Panc1 (cell line): Measurements from ENCODE around the gene KRTAP12-3.

Source experiments
- CTCF ChIP-seq: fragments of 450-650 bp; IDR thresholded peaks from 2 replicates; pipeline ENCODE4 v1.5.1; 2017; ENCODE audit warnings: mild to moderate bottlenecking
- POLR2AphosphoS5 ChIP-seq: IDR thresholded peaks from 2 replicates; pipeline ENCODE4 v1.6.1; 2012; ENCODE audit warnings: mild to moderate bottlenecking, low read depth, low read length, moderate library complexity
- REST ChIP-seq, 2 experiments: IDR thresholded peaks; 2 replicates each; pipeline ENCODE4 v1.6.1; 2011 to 2012; ENCODE audit warnings: low read depth in 2 of 2, control low read depth in 1 of 2, low read length in 1 of 2, mild to moderate bottlenecking in 1 of 2, moderate library complexity in 1 of 2; ENCODE audit not compliant: insufficient read depth in 1 of 2
- SIN3A ChIP-seq: IDR thresholded peaks from 2 replicates; pipeline ENCODE4 v1.6.1; 2012; ENCODE audit warnings: low read depth, mild to moderate bottlenecking, low read length, moderate library complexity, borderline replicate concordance; ENCODE audit not compliant: insufficient read depth

- TF ChIP-seq CTCF (no peak), SIN3A (no peak), POLR2AphosphoS5 (no peak), REST (IDR thresholded peaks at IDR 0.05; ENCODE audit: insufficient read depth in 1 of 2, low read depth in 2 of 2, low read length in 1 of 2) (no peak)
These were observed 7.3 kb upstream of the KRTAP12-3 start for GRCh38 chr21:44650265-44650972.
